Skin epidermis (tissue), 12 donors: ENCODE results near the gene PEX1.
"Not testable (repeated sequence)": the region's sequence is repeated elsewhere in the genome, so short reads cannot be mapped to it uniquely, and the experiment has no call there.

Experiments
- H3K27ac ChIP-seq, 21 experiments: fragments of 200-600 bp; sonication (generic) in 11 of 21; one replicate each; pipeline ENCODE4 v1.5.0; 2020; ENCODE audit warnings: mild to moderate bottlenecking in 3 of 21, inconsistent platforms in 2 of 21, moderate library complexity in 2 of 21
- H3K4me3 ChIP-seq, 7 experiments: fragments of 200-600 bp; sonication (generic) in 2 of 7; one replicate each; pipeline ENCODE4 v1.5.0; 2020; ENCODE audit warnings: inconsistent platforms in 2 of 7, mild to moderate bottlenecking in 2 of 7, moderate library complexity in 1 of 7

PEX1 gene

GRCh38 chr7:92508946-92509345, 19.4 kb downstream of the PEX1 start:
- H3K27ac ChIP-seq, result no peak overlapping the region
- no peak overlapping the region for H3K4me3 ChIP-seq

- Histone ChIP-seq H3K4me3 (no peak overlapping the region), H3K27ac (no peak overlapping the region)
Observed at GRCh38 chr7:92506363-92506762, 22.0 kb downstream of the PEX1 start.

DNA sequence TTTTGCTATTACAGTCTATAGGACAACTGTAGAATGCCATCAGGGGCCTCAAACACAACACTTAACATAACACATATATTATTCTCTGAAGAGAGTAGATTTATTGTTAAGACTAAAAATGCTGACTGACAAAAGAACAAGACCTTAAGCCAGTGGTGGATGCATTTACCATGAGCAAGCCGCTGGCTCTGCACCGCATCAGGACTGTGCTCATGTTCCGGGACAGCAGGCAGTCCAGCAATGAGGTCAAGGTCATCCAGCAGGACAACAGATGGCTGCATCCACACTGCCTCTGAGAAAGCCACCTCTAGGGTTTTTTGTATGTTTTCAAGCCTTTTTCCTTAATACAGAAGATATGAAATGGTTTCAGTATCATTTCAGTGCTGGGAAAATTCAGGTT, 23.8 kb downstream of the PEX1 start:
- Histone ChIP-seq H3K4me3 (no peak overlapping the region), H3K27ac (no peak overlapping the region)

DNA sequence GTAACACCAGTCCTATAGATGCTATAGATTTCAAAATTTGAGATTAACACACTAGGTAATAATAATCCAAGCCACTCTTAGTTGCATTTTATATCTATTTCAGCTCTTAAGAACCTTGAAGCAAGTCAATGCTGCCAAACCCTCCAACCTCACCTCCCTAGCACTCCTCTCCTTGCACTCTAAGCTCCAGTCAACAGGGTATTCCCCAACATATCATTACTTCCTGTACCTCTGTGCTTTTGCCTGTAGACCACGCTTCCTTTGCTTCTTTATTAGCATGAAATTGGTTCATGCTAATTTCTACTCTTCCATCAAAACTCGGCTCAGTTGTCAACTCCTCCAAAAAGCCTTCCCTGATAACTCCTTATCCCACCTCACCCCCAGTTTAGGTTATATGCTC, 24.6 kb downstream of the PEX1 start:
- Histone ChIP-seq H3K27ac (no peak overlapping the region), H3K4me3 (no peak overlapping the region)

- Histone ChIP-seq H3K27ac (no peak overlapping the region), H3K4me3 (no peak overlapping the region)
Observed at GRCh38 chr7:92498557-92498956, 29.8 kb downstream of the PEX1 start.

GRCh38 chr7:92496876-92497275, 31.4 kb downstream of the PEX1 start:
- H3K27ac ChIP-seq, result no peak overlapping the region
- no peak overlapping the region for H3K4me3 ChIP-seq

DNA sequence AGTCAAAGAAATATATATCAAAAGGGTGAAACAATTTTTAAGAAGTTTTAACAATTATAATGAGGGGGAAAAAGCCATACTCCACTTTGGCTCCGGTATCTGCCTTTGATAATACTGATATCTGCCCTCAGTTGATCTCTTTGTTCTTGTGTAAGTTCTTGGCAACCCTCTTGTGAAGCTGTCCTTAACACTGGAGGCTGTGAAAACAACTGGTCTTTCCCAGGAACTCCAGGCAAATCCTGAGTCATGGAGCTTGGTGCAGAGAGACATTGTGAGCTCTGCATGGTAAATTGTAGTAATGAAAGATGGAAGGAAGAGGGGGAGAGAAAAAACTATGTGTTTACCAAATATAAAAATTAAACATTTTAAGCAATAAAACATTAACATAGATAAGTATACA, 38.7 kb downstream of the PEX1 start:
- Histone ChIP-seq H3K27ac (no peak overlapping the region), H3K4me3 (no peak overlapping the region)

DNA sequence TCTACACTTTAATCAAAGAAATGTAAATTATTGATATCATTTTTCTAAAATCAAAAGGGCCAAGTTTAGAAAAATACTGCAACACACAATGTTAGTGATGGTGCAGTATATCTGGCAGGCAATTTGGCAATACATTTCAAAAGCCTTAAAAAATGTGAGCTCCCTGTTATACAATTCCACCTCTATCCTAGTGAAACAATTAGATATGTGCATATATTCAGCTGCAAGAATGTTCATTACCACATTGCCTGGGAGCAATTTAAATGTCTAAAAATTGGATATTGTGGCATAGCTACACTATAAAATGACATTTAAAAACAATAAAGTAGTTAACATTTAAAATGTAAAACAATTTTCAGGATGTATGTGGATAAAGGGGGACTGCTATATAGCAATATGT, 40.5 kb downstream of the PEX1 start:
- Histone ChIP-seq H3K27ac (no peak overlapping the region), H3K4me3 (no peak overlapping the region)

GRCh38 chr7:92485974-92486373, 42.3 kb downstream of the PEX1 start:
- H3K27ac ChIP-seq, result no peak overlapping the region
- no peak overlapping the region for H3K4me3 ChIP-seq

DNA sequence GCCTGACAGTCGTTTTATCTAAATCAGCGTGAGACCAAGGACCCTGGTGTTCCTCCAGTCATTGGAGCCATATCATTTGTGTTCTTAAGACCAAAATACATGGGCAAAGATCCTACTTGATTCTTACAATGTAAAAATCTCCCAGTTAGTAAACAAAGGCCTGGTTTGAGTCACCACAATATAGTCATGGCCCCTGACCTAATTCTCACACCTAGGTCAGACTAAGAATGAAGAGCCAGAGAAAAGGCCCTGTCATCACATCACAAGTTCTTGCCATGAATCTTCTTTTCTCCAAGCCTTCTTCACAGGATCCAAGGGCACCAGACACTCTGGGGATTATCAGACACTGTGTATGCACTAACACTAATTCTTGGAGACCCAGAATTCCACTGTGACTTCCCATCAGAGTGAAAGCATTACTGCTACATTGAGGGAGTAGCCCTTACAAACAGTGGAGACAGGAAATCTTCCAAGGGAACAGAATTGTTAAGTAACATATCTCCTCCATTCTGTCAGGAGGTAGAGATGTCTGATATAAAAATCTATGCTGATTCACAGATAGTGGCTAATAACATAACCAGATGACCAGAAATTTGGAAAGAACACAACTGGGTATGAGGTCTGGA, 42.9 kb downstream of the PEX1 start:
- H3K27ac ChIP-seq, result no peak overlapping the region
- H3K4me3 ChIP-seq, result no peak overlapping the region

DNA sequence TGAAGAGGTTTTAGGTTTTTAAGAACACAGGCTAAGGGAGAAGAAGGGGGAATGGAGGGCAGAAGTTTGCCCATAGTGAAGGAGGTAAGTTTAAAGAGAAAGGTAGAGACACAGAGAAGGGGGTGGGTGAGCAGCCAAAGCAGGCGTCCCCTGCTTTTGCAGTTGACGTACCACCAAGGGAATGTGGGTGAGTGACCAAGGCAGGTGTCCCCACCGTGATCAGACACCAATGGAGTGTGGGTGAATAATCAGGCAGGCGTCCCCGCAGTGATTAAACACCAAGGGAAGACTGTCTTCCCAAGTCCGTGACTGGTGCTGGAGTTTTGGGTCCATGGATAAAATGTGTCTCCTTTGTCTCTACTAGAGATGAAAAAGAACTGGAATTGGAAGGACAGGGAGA, 44.1 kb downstream of the PEX1 start:
- H3K4me3 ChIP-seq, H3K27ac ChIP-seq: not testable (repeated sequence)

- not testable (repeated sequence) for H3K27ac ChIP-seq
Observed at GRCh38 chr7:92483624-92484023, 44.7 kb downstream of the PEX1 start.

DNA sequence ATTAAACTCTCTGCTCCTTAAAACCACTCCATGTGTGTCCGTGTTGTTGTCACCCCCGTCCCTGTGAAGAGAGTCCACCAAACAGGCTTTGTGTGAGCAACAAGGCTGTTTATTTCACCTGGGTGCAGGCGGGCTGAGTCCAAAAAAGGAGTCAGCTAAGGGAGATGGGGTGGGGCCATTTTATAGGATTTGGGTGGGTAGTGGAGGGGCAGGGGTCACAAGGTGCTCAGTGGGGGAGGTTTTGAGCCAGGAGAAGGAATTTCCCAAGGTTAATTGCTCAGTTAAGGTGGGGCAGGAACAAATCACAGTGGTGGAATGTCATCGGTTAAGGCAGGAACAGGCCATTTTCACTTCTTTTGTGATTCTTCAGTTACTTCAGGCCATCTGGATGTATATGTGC, 49.2 kb downstream of the PEX1 start:
- H3K4me3 ChIP-seq, H3K27ac ChIP-seq: not testable (repeated sequence)

More at GRCh38 chr7:92483624-92484023, 44.7 kb downstream of the PEX1 start:
- not testable (repeated sequence) for H3K4me3 ChIP-seq

DNA sequence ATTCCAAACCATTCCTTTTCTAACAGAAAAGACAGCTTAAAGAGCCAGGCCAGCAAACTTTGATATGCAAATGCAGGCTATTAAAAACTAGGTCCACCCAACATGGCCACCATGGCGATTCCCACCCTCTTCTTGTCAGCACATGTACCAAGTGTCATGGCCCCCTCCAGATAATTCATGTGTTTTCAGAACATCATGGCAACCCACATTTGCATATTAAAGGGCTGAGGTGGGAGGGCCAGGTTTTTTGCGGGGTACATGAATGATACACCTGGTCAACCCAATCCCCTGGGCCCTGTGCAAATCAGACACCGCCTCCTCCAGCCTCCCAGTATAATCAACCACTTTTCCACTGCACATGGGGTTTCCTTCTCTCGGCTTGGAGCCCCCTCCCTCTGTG, 49.6 kb downstream of the PEX1 start:
- Histone ChIP-seq H3K27ac (no peak overlapping the region), H3K4me3 (no peak overlapping the region)

GRCh38 chr7:92478095-92478494, 50.2 kb downstream of the PEX1 start:
- no peak overlapping the region for H3K27ac ChIP-seq
- no peak overlapping the region for H3K4me3 ChIP-seq

DNA sequence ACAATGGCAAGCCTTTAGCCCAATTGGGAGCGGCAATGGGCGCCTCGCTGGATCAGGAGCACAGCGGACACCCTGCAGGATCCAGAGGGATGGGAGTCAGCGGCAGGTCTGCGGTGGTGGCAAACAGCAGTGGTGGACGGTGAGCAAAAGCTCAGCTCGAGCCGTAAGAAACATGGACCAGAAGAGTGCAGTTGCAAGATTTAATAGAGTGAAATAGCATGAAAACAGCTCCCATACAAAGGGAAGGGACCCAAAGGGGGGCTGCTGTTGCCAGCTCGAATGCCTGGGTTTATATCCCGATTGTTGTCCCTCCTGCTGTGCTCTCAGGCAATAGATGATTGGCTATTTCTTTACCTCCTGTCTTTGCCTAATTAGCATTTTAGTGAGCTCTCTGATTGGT, 50.6 kb downstream of the PEX1 start, which contains the start of gene ERVW-1:
Gene ERVW-1 (minus strand): TSS at position 266 of the 400 bp plus-strand sequence. CDS start 7,565 bp downstream, outside the sequence.
- not testable (repeated sequence) for H3K27ac ChIP-seq, H3K4me3 ChIP-seq

- not testable (repeated sequence) for H3K4me3 ChIP-seq, H3K27ac ChIP-seq
Observed at GRCh38 chr7:92475851-92476590, 52.3 kb downstream of the PEX1 start.

DNA sequence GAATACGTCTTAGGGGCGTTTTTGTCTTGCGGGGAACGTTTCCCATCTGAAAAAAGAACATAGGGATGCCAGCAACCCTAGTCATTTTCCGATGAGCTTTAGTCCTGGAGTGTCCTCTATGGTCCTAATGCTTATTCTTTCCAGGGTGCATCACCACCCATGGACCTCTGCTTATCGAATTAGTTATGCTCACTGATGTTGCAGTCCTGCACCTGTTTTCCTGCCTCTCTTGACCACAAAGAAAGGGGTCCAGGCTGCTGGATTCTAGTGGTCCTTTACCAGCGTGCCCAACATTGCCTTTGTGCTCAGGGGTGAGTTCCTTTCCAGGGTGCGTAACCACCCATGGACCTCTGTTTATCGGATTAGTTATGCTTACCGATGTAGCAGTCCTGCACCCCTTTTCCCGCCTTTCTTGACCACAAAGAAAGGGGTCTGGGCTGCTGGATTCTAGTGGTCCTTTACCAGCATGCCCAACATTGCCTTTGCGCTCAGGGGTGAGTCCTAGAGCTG, 53.0 kb downstream of the PEX1 start:
- not testable (repeated sequence) for H3K4me3 ChIP-seq, H3K27ac ChIP-seq

DNA sequence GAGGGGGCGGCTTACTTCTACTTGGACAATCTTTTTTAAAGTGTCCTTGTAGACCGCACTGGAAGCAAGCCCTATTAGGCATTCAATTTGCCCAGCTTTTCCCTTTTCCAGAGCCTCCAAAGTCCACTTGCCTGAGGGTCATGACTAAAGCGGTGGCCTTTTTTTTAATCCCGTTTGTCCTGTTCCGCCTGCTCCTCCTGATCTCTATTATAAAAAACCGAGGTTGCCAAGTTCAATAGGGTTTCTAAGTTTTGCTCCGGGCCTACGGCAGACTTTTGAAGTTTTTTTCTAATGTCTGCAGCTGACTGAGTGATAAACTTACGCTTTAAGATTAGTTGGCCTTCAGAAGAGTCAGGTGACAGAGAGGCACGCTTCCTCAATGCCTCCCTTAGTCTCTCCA, 54.3 kb downstream of the PEX1 start:
- H3K27ac ChIP-seq, result not testable (repeated sequence)

GRCh38 chr7:92468589-92468988, 59.7 kb downstream of the PEX1 start:
- not testable (repeated sequence) for H3K27ac ChIP-seq, H3K4me3 ChIP-seq

More for the DNA sequence above, 54.3 kb downstream of the PEX1 start:
- not testable (repeated sequence) for H3K4me3 ChIP-seq

DNA sequence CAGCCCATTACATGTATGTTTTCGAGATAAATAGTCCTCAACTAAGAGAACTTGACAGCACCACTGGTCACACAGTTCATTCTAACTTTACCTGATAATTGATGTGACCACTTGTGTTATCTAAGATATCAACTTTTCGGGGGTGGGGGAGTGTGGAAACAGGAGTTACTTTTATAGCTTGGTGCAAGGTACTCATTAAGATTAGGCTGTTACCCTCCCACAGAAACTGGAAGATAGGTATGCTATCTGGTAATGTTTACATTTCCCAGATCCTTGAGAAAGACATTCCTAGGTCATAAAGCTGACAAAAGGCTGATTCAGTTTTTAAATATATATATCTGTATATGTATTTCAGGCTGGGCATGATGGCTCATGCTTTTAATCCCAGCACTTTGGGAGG, 61.6 kb downstream of the PEX1 start:
- H3K27ac ChIP-seq, result no peak overlapping the region

More for the DNA sequence above, 61.6 kb downstream of the PEX1 start:
- H3K4me3 ChIP-seq, result no peak overlapping the region
